Activated naive CD4-positive, alpha-beta T cell treated with anti-CD3 and anti-CD28 coated beads for 36 hours (primary cell): Measurements from ENCODE around the gene SH2D3A. TPM values are rescaled to one million over a fixed set of nuclear protein-coding genes. Genes with fewer than 3 reads are reported as not detected.
"Not testable (repeated sequence)": the region's sequence is repeated elsewhere in the genome, so short reads cannot be mapped to it uniquely, and the experiment has no call there.

ENCODE experiments used
- CTCF ChIA-PET: fragments of 350-600 bp; sonication (Branson Sonifier 250); formaldehyde crosslinking; loops from one replicate; lab custom pipeline; 2021; ENCODE audit warnings: antibody characterized with exemption; lab: Charles Lee
- DNase-seq: peaks from one replicate; pipeline ENCODE4 v3.0.0-alpha.2; 2020
- H3K27ac Mint-ChIP-seq: one replicate; pipeline ENCODE4 v1.8.0; 2021; ENCODE audit warnings: mild to moderate bottlenecking, mixed read lengths
- H3K27me3 Mint-ChIP-seq: one replicate; pipeline ENCODE4 v1.8.0; 2021; ENCODE audit warnings: low read depth, mixed read lengths
- H3K36me3 Mint-ChIP-seq: one replicate; pipeline ENCODE4 v1.8.0; 2021; ENCODE audit warnings: low read depth, mixed read lengths
- H3K4me1 Mint-ChIP-seq: one replicate; pipeline ENCODE4 v1.8.0; 2021; ENCODE audit warnings: low read depth, mixed read lengths
- H3K4me3 Mint-ChIP-seq: one replicate; pipeline ENCODE4 v1.8.0; 2021; ENCODE audit warnings: mild to moderate bottlenecking, moderate library complexity, mixed read lengths
- H3K9me3 Mint-ChIP-seq: one replicate; pipeline ENCODE4 v1.8.0; 2021; ENCODE audit warnings: mixed read lengths
- intact Hi-C: fragments of 100-400 bp; cut with micrococcal nuclease; formaldehyde crosslinking; loops from one replicate; pipeline ENCODE4 v1.15.1; 2023
- total RNA-seq, 2 experiments: library from RNA; stranded (reverse); gene quantifications; one replicate each; pipeline ENCODE4 v1.2.3, GENCODE V29; 2021

SH2D3A gene
- total RNA-seq, 2 experiments from 2014 or later = 23.2 to 24.9 TPM

- no peaks in the 10 kb centered on the region for H3K27me3 Mint-ChIP-seq
- peak overlapping the region; percentile 69 for H3K4me3 Mint-ChIP-seq
- intact Hi-C loops = loop anchor here (1.0 to 10.0 kb wide), 10 partner anchors 12 to 604 kb away; partner anchors contain the start of genes ARHGEF18, CRB3 and SH2D3A
- CTCF ChIA-PET = interaction anchor here (1.0 to 1.5 kb wide), 3 partner anchors 11 to 61 kb away, joined by 3 to 7 read pairs (median 3); partner anchors contain the start of gene VAV1
- H3K36me3 Mint-ChIP-seq = peaks cover 24% of the 10 kb centered on the region
- no peaks in the 10 kb centered on the region for H3K9me3 Mint-ChIP-seq
- peak overlapping the region; percentile 89 for H3K27ac Mint-ChIP-seq
- peaks cover 65% of the 10 kb centered on the region for H3K4me1 Mint-ChIP-seq
- peak; percentile 90 for DNase-seq
Measured at GRCh38 chr19:6801485-6802086, 34.4 kb upstream of the SH2D3A start.

- H3K4me3 Mint-ChIP-seq = peak overlapping the region; percentile 69
- CTCF ChIA-PET = interaction anchor here (1.0 to 1.5 kb wide), 3 partner anchors 12 to 28 kb away, joined by 3 to 7 read pairs (median 3); partner anchors contain the start of gene VAV1
- no peaks in the 10 kb centered on the region for H3K27me3 Mint-ChIP-seq
- intact Hi-C loops = loop anchor here (1.0 to 10.0 kb wide), 8 partner anchors 28 to 604 kb away; partner anchors contain the start of genes ARHGEF18, CRB3 and SH2D3A
- no peaks in the 10 kb centered on the region for H3K9me3 Mint-ChIP-seq
- peaks cover 24% of the 10 kb centered on the region for H3K36me3 Mint-ChIP-seq
- peak overlapping the region; percentile 89 for H3K27ac Mint-ChIP-seq
- H3K4me1 Mint-ChIP-seq = peaks cover 66% of the 10 kb centered on the region
- peak; percentile 52 for DNase-seq
Measured at GRCh38 chr19:6800991-6801484, 33.8 kb upstream of the SH2D3A start.

GRCh38 chr19:6800160-6800790 lies 33.0 kb upstream of the SH2D3A start:
- CTCF ChIA-PET = interaction anchor here (0.6 to 1.5 kb wide), 4 partner anchors 13 to 37 kb away, joined by 3 to 7 read pairs (median 3); partner anchors contain the start of gene VAV1
- DNase-seq = peak; percentile 40
- H3K4me3 Mint-ChIP-seq = peak overlapping the region; percentile 69
- peaks cover 28% of the 10 kb centered on the region for H3K36me3 Mint-ChIP-seq
- H3K27ac Mint-ChIP-seq = peak overlapping the region; percentile 89
- not testable (repeated sequence) for H3K9me3 Mint-ChIP-seq, H3K27me3 Mint-ChIP-seq
- intact Hi-C loops = loop anchor here (2.0 to 10.0 kb wide), 4 partner anchors 121 to 603 kb away; partner anchors contain the start of genes ARHGEF18 and CRB3
- peaks cover 66% of the 10 kb centered on the region for H3K4me1 Mint-ChIP-seq

GRCh38 chr19:6797646-6798045 lies 30.4 kb upstream of the SH2D3A start:
- H3K9me3 Mint-ChIP-seq = peaks cover 9% of the 10 kb centered on the region
- intact Hi-C loops = no loop called here
- peak overlapping the region; percentile 59 for H3K27ac Mint-ChIP-seq
- no peaks in the 10 kb centered on the region for H3K27me3 Mint-ChIP-seq
- peaks cover 74% of the 10 kb centered on the region for H3K4me1 Mint-ChIP-seq
- H3K36me3 Mint-ChIP-seq = peaks cover 46% of the 10 kb centered on the region
- CTCF ChIA-PET = no interaction called here
- no peak for DNase-seq
- no peak overlapping the region for H3K4me3 Mint-ChIP-seq

GRCh38 chr19:6796278-6796677 lies 29.0 kb upstream of the SH2D3A start:
- Mint-ChIP-seq H3K27me3 (no peaks in the 10 kb centered on the region), H3K4me1 (peaks cover 81% of the 10 kb centered on the region), H3K36me3 (peaks cover 55% of the 10 kb centered on the region), H3K9me3 (peaks cover 9% of the 10 kb centered on the region), H3K4me3 (no peak overlapping the region), H3K27ac (peak overlapping the region; percentile 6)
- no peak for DNase-seq
- intact Hi-C loops = no loop called here
- CTCF ChIA-PET = no interaction called here

GRCh38 chr19:6794686-6795431 lies 27.6 kb upstream of the SH2D3A start:
- Mint-ChIP-seq H3K4me3 (no peak overlapping the region), H3K27me3 (no peaks in the 10 kb centered on the region), H3K4me1 (peaks cover 82% of the 10 kb centered on the region), H3K9me3 (peaks cover 9% of the 10 kb centered on the region), H3K27ac (no peak overlapping the region), H3K36me3 (peaks cover 63% of the 10 kb centered on the region)
- CTCF ChIA-PET = no interaction called here
- intact Hi-C loops = no loop called here
- no peak for DNase-seq

GRCh38 chr19:6793973-6794372 lies 26.7 kb upstream of the SH2D3A start:
- Mint-ChIP-seq H3K4me3 (no peak overlapping the region), H3K4me1 (peaks cover 81% of the 10 kb centered on the region), H3K27ac (peak overlapping the region; percentile 68), H3K27me3 (no peaks in the 10 kb centered on the region), H3K9me3 (peaks cover 9% of the 10 kb centered on the region), H3K36me3 (peaks cover 62% of the 10 kb centered on the region)
- CTCF ChIA-PET = no interaction called here
- no peak for DNase-seq
- intact Hi-C loops = no loop called here

- CTCF ChIA-PET = interaction anchor here (0.5 kb wide), 1 partner anchor 70 kb away, joined by 4 read pairs; no protein-coding TSS in a partner anchor
- Mint-ChIP-seq H3K9me3 (peaks cover 9% of the 10 kb centered on the region), H3K4me3 (no peak overlapping the region), H3K27me3 (no peaks in the 10 kb centered on the region), H3K27ac (peak overlapping the region; percentile 37), H3K4me1 (peaks cover 83% of the 10 kb centered on the region), H3K36me3 (peaks cover 63% of the 10 kb centered on the region)
- intact Hi-C loops = no loop called here
- DNase-seq = no peak
Measured at GRCh38 chr19:6793411-6793810, 26.2 kb upstream of the SH2D3A start.

GRCh38 chr19:6791237-6791636 lies 24.0 kb upstream of the SH2D3A start:
- intact Hi-C loops = no loop called here
- H3K36me3 Mint-ChIP-seq = peaks cover 61% of the 10 kb centered on the region
- CTCF ChIA-PET = interaction anchor here (1.1 kb wide), 1 partner anchor 16 kb away, joined by 3 read pairs; no protein-coding TSS in a partner anchor
- H3K27me3 Mint-ChIP-seq = no peaks in the 10 kb centered on the region
- DNase-seq = no peak
- peaks cover 74% of the 10 kb centered on the region for H3K4me1 Mint-ChIP-seq
- H3K27ac Mint-ChIP-seq = no peak overlapping the region
- no peak overlapping the region for H3K4me3 Mint-ChIP-seq
- peaks cover 9% of the 10 kb centered on the region for H3K9me3 Mint-ChIP-seq

- peaks cover 61% of the 10 kb centered on the region for H3K36me3 Mint-ChIP-seq
- no peak overlapping the region for H3K27ac Mint-ChIP-seq
Measured at GRCh38 chr19:6790194-6791128, 23.2 kb upstream of the SH2D3A start.

GRCh38 chr19:6788896-6789295 lies 21.7 kb upstream of the SH2D3A start:
- Mint-ChIP-seq H3K27ac (no peak overlapping the region), H3K9me3 (no peaks in the 10 kb centered on the region), H3K4me3 (no peak overlapping the region), H3K27me3 (no peaks in the 10 kb centered on the region), H3K36me3 (peaks cover 57% of the 10 kb centered on the region), H3K4me1 (peaks cover 69% of the 10 kb centered on the region)
- intact Hi-C loops = no loop called here
- DNase-seq = no peak
- CTCF ChIA-PET = no interaction called here

More at GRCh38 chr19:6790194-6791128, 23.2 kb upstream of the SH2D3A start:
- no peak for DNase-seq
- intact Hi-C loops = no loop called here
- Mint-ChIP-seq H3K27me3 (no peaks in the 10 kb centered on the region), H3K4me1 (peaks cover 70% of the 10 kb centered on the region), H3K9me3 (peaks cover 9% of the 10 kb centered on the region), H3K4me3 (no peak overlapping the region)
- CTCF ChIA-PET = interaction anchor here (1.1 kb wide), 1 partner anchor 16 kb away, joined by 3 read pairs; no protein-coding TSS in a partner anchor
